Measurements from ENCODE around the gene TGIF2. TPM values are rescaled to one million over a fixed set of nuclear protein-coding genes. Genes with fewer than 3 reads are reported as not detected.
A peak's percentile ranks its signal among the peaks of the same experiment; 100 is the strongest.

Gene TGIF2
- total and polyA plus RNA-seq, 5 donors from 2014 or later, result 19.4 to 38.9 (median 24.7) TPM

DNA sequence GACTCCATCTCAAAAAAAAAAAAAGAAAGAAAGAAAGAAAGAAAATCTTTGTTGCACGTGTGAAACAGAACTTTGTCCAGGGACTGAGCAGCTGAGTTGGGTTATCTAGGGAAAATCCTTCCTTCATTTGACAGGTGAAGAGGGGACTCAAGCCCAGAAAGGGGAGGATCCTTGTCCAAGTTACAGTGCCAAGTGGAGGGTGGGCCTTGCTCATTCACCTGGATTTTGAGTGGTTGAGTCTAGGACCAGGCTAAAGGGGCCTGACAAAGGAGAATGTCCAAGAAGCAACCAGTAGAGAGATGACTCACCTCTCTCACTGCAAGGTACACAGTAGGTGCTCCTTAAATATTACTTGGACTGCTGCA is 2.7 kb downstream of the TGIF2 start:
- peak overlapping the region; percentile 100 for H3K27ac ChIP-seq (ENCODE audit: insufficient read depth, low read length, poor library complexity, severe bottlenecking)
- DNase-seq (no peak), ATAC-seq (ENCODE audit: low read depth in 2 of 2) (no peak)
- peaks cover 32% of the 10 kb centered on the region for H3K4me1 ChIP-seq (ENCODE audit: control insufficient read depth, insufficient read depth, low read length, poor library complexity, severe bottlenecking)
- H3K27me3 Mint-ChIP-seq, result peaks cover 5% of the 10 kb centered on the region
- H3K36me3 Mint-ChIP-seq, result peaks cover 12% of the 10 kb centered on the region
- H3K4me1 Mint-ChIP-seq, result peaks cover 5 to 57% (median 39%) of the 10 kb centered on the region in 4 donors
- H3K9me3 Mint-ChIP-seq, result peaks cover 0 to 2% (median 0%) of the 10 kb centered on the region in 7 donors
- H3K36me3 ChIP-seq (ENCODE audit: control insufficient read depth, insufficient read depth, low read length), result peaks cover 27% of the 10 kb centered on the region
- H3K9me3 ChIP-seq (ENCODE audit: control insufficient read depth in 2 of 2, low read length in 2 of 2), result no peaks in the 10 kb centered on the region
- H3K4me3 Mint-ChIP-seq, result peak overlapping the region; percentile 91 to 99 (median 94)
- H3K4me3 ChIP-seq (ENCODE audit: low read depth, low read length), result peak overlapping the region; percentile 15
- H3K27me3 ChIP-seq (ENCODE audit: control insufficient read depth, insufficient read depth, low read length), result no peaks in the 10 kb centered on the region
- peak overlapping the region; percentile 65 to 97 (median 93) for H3K27ac Mint-ChIP-seq

DNA sequence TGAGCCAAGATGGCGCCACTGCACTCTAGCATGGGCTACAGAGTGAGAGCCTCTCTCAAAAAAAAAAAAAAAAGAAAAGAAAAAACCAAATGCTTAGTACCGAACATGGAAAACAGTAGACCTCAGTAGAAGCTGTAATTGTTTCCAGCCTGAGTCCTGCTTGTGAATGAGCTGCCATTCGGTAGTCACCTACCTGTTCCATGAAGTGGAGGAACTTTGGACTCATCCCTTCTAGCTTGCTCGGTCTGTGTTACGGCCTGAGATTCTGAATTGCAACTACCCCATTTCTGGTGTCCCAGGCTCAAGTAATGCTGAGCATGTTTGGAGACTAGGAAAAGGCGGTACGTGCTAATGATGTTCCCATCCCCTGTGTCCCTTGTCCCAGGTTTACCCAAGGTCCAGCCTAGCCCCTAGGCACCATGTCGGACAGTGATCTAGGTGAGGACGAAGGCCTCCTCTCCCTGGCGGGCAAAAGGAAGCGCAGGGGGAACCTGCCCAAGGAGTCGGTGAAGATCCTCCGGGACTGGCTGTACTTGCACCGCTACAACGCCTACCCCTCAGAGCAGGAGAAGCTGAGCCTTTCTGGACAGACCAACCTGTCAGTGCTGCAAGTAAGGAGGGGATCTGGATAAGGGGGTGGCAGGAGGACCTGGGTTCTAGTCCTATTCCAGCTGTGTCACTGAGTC is 5.1 kb downstream of the TGIF2 start:
- Histone ChIP-seq H3K27me3 (ENCODE audit: control insufficient read depth, insufficient read depth, low read length) (no peaks in the 10 kb centered on the region), H3K4me3 (ENCODE audit: low read depth, low read length) (no peak overlapping the region), H3K27ac (ENCODE audit: insufficient read depth, low read length, poor library complexity, severe bottlenecking) (no peak overlapping the region), H3K9me3 (ENCODE audit: control insufficient read depth in 2 of 2, low read length in 2 of 2) (no peaks in the 10 kb centered on the region), H3K4me1 (ENCODE audit: control insufficient read depth, insufficient read depth, low read length, poor library complexity, severe bottlenecking) (peaks cover 17% of the 10 kb centered on the region), H3K36me3 (ENCODE audit: control insufficient read depth, insufficient read depth, low read length) (peaks cover 32% of the 10 kb centered on the region)
- ATAC-seq (ENCODE audit: low read depth in 2 of 2) (no peak), DNase-seq (no peak)
- peaks cover 0 to 2% (median 0%) of the 10 kb centered on the region in 7 donors for H3K9me3 Mint-ChIP-seq
- peaks cover 10 to 50% (median 33%) of the 10 kb centered on the region in 4 donors for H3K4me1 Mint-ChIP-seq
- H3K27me3 Mint-ChIP-seq, result no peaks in the 10 kb centered on the region
- no peak overlapping the region for H3K27ac Mint-ChIP-seq
- H3K4me3 Mint-ChIP-seq, result no peak overlapping the region
- peaks cover 20% of the 10 kb centered on the region for H3K36me3 Mint-ChIP-seq

DNA sequence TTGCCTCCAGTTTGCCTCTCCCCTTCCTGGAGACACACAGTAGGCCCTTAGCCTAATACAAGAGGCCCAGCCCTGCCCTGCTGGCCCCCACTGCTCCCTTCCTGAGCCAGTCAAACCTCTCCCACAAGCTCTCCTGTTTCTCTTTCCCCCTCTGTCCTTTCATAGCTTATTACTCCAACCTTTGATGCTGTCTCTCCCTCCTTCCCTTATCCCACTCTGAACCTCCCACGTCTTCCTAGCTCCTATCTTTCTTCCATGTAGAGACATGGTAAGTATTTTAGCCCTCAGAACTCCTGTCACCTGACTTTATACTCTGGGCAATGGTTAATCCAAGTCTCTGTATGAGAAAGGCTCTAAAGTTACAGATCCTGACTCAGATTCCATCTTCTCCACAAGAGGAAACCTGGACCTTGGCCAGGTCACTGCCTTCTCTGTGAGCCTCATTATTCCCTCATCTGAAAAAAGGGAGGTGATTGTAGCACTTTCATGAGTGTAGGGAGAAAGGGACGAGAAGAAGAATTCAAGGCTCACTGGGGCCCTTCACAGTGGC is 6.7 kb downstream of the TGIF2 start:
- DNase-seq, result no peak
- Histone ChIP-seq H3K36me3 (ENCODE audit: control insufficient read depth, insufficient read depth, low read length) (peaks cover 32% of the 10 kb centered on the region), H3K27me3 (ENCODE audit: control insufficient read depth, insufficient read depth, low read length) (no peaks in the 10 kb centered on the region), H3K4me3 (ENCODE audit: low read depth, low read length) (no peak overlapping the region), H3K27ac (ENCODE audit: insufficient read depth, low read length, poor library complexity, severe bottlenecking) (no peak overlapping the region), H3K4me1 (ENCODE audit: control insufficient read depth, insufficient read depth, low read length, poor library complexity, severe bottlenecking) (peaks cover 13% of the 10 kb centered on the region), H3K9me3 (ENCODE audit: control insufficient read depth in 2 of 2, low read length in 2 of 2) (no peaks in the 10 kb centered on the region)
- Mint-ChIP-seq H3K27ac (peak overlapping the region in 1 of 3 donors; percentile 55), H3K36me3 (peaks cover 20% of the 10 kb centered on the region), H3K4me3 (peak overlapping the region in 2 of 4 donors; percentile 0 to 59), H3K27me3 (no peaks in the 10 kb centered on the region), H3K9me3 (no peaks in the 10 kb centered on the region), H3K4me1 (peaks cover 10 to 48% (median 33%) of the 10 kb centered on the region in 4 donors)
- no peak for ATAC-seq (ENCODE audit: low read depth in 2 of 2)

DNA sequence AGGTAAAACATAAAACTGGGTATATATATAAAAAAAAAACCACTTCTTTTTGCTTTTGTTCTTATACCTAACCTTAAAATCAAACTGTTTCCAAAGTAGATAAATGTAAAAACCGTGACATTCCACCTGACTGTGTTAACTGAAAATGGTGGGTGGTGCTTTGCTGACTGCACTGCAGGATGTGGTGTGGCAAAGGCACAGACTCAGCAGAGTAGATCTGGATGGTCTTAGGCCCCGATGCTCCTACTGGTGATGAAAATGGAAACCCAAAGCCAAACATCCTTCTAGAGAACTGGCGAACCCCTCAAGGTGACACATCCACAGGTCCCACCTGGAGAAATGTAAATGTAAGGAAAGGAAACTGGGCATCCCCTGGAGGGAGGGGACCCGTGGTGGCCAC is 8.9 kb downstream of the TGIF2 start:
- no peaks in the 10 kb centered on the region for H3K27me3 ChIP-seq (ENCODE audit: control insufficient read depth, insufficient read depth, low read length)
- H3K4me3 ChIP-seq (ENCODE audit: low read depth, low read length), result no peak overlapping the region
- no peaks in the 10 kb centered on the region for H3K9me3 Mint-ChIP-seq
- no peaks in the 10 kb centered on the region for H3K9me3 ChIP-seq (ENCODE audit: control insufficient read depth in 2 of 2, low read length in 2 of 2)
- DNase-seq (peak in 2 of 3 donors; percentile 32 to 83), ATAC-seq (ENCODE audit: low read depth in 2 of 2) (peak; percentile 80)
- peaks cover 5 to 41% (median 23%) of the 10 kb centered on the region in 4 donors for H3K4me1 Mint-ChIP-seq
- peaks cover 21% of the 10 kb centered on the region for H3K36me3 Mint-ChIP-seq
- H3K27ac ChIP-seq (ENCODE audit: insufficient read depth, low read length, poor library complexity, severe bottlenecking), result peak overlapping the region; percentile 57
- H3K36me3 ChIP-seq (ENCODE audit: control insufficient read depth, insufficient read depth, low read length), result peaks cover 32% of the 10 kb centered on the region
- peak overlapping the region in 3 of 4 donors; percentile 22 to 63 (median 30) for H3K4me3 Mint-ChIP-seq
- H3K27ac Mint-ChIP-seq, result peak overlapping the region; percentile 84 to 88 (median 87)
- H3K27me3 Mint-ChIP-seq, result no peaks in the 10 kb centered on the region
- H3K4me1 ChIP-seq (ENCODE audit: control insufficient read depth, insufficient read depth, low read length, poor library complexity, severe bottlenecking), result no peaks in the 10 kb centered on the region

DNA sequence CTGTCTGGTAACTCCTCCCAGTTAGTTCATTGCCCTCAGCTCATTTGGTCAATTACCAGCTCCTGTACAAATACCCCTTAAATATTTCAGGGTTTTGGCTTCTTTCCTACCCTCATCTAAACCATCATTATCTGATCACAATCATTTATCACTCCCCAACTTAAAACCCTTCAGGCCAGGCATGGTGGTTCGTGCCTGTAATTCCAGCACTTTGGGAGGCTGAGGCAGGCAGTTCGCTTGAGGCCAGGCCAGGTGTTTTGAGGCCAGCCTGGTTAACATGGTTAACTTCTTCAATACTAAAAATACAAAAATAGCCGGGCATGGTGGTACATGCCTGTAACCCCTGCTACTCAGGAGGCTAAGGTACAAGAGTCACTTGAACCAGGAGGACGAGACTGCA is 9.4 kb downstream of the TGIF2 start:
- Histone ChIP-seq H3K36me3 (ENCODE audit: control insufficient read depth, insufficient read depth, low read length) (peaks cover 32% of the 10 kb centered on the region), H3K9me3 (ENCODE audit: control insufficient read depth in 2 of 2, low read length in 2 of 2) (no peaks in the 10 kb centered on the region), H3K4me3 (ENCODE audit: low read depth, low read length) (no peak overlapping the region), H3K27me3 (ENCODE audit: control insufficient read depth, insufficient read depth, low read length) (no peaks in the 10 kb centered on the region), H3K4me1 (ENCODE audit: control insufficient read depth, insufficient read depth, low read length, poor library complexity, severe bottlenecking) (peaks cover 3% of the 10 kb centered on the region), H3K27ac (ENCODE audit: insufficient read depth, low read length, poor library complexity, severe bottlenecking) (peak overlapping the region; percentile 57)
- Mint-ChIP-seq H3K36me3 (peaks cover 25% of the 10 kb centered on the region), H3K9me3 (no peaks in the 10 kb centered on the region), H3K27me3 (no peaks in the 10 kb centered on the region), H3K4me1 (peaks cover 5 to 42% (median 25%) of the 10 kb centered on the region in 4 donors), H3K4me3 (peak overlapping the region in 3 of 4 donors; percentile 22 to 63 (median 25)), H3K27ac (peak overlapping the region; percentile 84 to 88 (median 87))
- no peak for ATAC-seq (ENCODE audit: low read depth in 2 of 2)
- no peak for DNase-seq

DNA sequence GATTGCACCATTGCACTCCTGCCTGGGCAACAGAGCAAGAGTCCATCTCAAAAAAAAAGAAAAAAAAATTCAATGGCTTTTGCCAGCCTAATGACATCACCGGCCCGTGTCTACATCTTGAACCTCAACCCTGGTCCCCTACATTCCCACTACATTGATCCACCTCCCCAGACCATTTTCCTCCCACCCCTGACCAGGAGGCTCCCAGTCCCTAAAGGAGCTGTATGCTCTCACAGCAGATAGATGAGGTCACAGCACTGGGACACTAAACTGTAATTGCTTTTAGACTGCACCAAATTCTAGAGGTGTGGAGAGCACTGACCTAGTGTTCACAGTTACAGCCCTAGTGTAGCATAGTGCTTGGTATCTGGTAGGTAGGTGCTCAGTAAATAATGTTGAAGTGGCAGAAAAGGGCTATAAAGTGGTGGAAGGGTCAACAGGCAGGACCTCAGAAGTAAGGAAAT is 10.7 kb downstream of the TGIF2 start:
- H3K27me3 ChIP-seq (ENCODE audit: control insufficient read depth, insufficient read depth, low read length), result no peaks in the 10 kb centered on the region
- Mint-ChIP-seq H3K36me3 (peaks cover 27% of the 10 kb centered on the region), H3K27me3 (no peaks in the 10 kb centered on the region), H3K27ac (peak overlapping the region in 2 of 3 donors; percentile 8 to 31), H3K4me3 (no peak overlapping the region), H3K9me3 (no peaks in the 10 kb centered on the region), H3K4me1 (peaks cover 5 to 39% (median 29%) of the 10 kb centered on the region in 4 donors)
- H3K27ac ChIP-seq (ENCODE audit: insufficient read depth, low read length, poor library complexity, severe bottlenecking), result no peak overlapping the region
- H3K4me3 ChIP-seq (ENCODE audit: low read depth, low read length), result no peak overlapping the region
- peaks cover 21% of the 10 kb centered on the region for H3K36me3 ChIP-seq (ENCODE audit: control insufficient read depth, insufficient read depth, low read length)
- DNase-seq (no peak), ATAC-seq (ENCODE audit: low read depth in 2 of 2) (no peak)
- peaks cover 7% of the 10 kb centered on the region for H3K4me1 ChIP-seq (ENCODE audit: control insufficient read depth, insufficient read depth, low read length, poor library complexity, severe bottlenecking)
- H3K9me3 ChIP-seq (ENCODE audit: control insufficient read depth in 2 of 2, low read length in 2 of 2), result no peaks in the 10 kb centered on the region

DNA sequence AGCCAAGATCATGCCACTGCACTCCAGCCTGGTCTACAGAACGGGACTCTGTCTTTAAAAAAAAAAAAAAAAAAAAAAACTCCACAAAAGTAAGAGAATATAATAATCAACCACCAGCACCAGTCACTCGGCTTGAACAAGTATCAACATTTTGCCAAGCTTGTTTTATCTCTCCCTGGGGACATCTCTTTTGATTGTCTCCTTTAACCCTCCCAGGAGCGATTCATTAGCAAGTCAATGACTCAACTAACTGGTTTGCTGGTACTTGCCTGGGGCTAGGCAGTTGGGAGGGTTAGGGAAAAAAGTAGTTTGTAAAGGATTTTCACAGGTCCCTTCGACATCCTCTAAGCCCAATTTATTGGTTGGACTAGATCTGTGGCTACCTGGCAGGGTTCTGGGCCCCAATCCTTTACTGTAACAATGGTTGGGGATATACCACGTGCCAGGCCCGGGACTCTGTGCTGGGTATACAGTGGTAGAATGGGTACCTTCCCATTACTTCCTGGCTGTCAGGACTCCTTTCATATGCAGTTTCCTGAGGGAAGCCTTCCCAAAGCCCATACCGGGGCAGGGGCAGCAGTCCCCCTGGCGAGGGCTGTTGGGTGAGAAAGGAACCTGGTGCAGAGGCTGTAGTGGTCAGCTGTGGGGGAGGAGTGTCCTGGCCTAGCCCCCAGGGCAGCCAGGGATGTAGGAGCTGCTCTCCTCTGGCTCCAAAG is 12.2 kb downstream of the TGIF2 start:
- no peaks in the 10 kb centered on the region for H3K9me3 Mint-ChIP-seq
- H3K36me3 Mint-ChIP-seq, result peaks cover 19% of the 10 kb centered on the region
- H3K27me3 Mint-ChIP-seq, result no peaks in the 10 kb centered on the region
- Histone ChIP-seq H3K4me1 (ENCODE audit: control insufficient read depth, insufficient read depth, low read length, poor library complexity, severe bottlenecking) (peaks cover 7% of the 10 kb centered on the region), H3K36me3 (ENCODE audit: control insufficient read depth, insufficient read depth, low read length) (peaks cover 8% of the 10 kb centered on the region), H3K4me3 (ENCODE audit: low read depth, low read length) (no peak overlapping the region), H3K27ac (ENCODE audit: insufficient read depth, low read length, poor library complexity, severe bottlenecking) (no peak overlapping the region), H3K9me3 (ENCODE audit: control insufficient read depth in 2 of 2, low read length in 2 of 2) (no peaks in the 10 kb centered on the region), H3K27me3 (ENCODE audit: control insufficient read depth, insufficient read depth, low read length) (no peaks in the 10 kb centered on the region)
- no peak overlapping the region for H3K4me3 Mint-ChIP-seq
- DNase-seq (no peak), ATAC-seq (ENCODE audit: low read depth in 2 of 2) (no peak)
- peaks cover 5 to 38% (median 25%) of the 10 kb centered on the region in 4 donors for H3K4me1 Mint-ChIP-seq
- no peak overlapping the region for H3K27ac Mint-ChIP-seq

Measured in CD4-positive, CD25-positive, alpha-beta regulatory T cell (primary cell).